Nephron (organoid): ENCODE results near the gene DIO2.

ENCODE experiments used
- H3K27ac Mint-ChIP-seq, 3 experiments: 2 replicates each; pipeline ENCODE4 v1.8.0; 2020; ENCODE audit warnings: mixed read lengths in 3 of 3, mild to moderate bottlenecking in 2 of 3, moderate library complexity in 1 of 3
- H3K27me3 Mint-ChIP-seq: 2 replicates; pipeline ENCODE4 v1.8.0; 2021; ENCODE audit warnings: low read depth, mild to moderate bottlenecking, moderate library complexity, mixed read lengths
- H3K36me3 Mint-ChIP-seq: 2 replicates; pipeline ENCODE4 v1.8.0; 2020; ENCODE audit warnings: low read depth, mixed read lengths
- H3K4me1 Mint-ChIP-seq: 2 replicates; pipeline ENCODE4 v1.8.0; 2020; ENCODE audit warnings: mixed read lengths
- H3K4me3 Mint-ChIP-seq, 3 experiments: 2 replicates each; pipeline ENCODE4 v1.8.0; 2020; ENCODE audit warnings: mild to moderate bottlenecking in 3 of 3, mixed read lengths in 3 of 3, moderate library complexity in 2 of 3
- H3K9me3 Mint-ChIP-seq: 2 replicates; pipeline ENCODE4 v1.8.0; 2020; ENCODE audit warnings: mixed read lengths
- TF ChIP-seq, protein P1 (sequence below), 3 experiments: fragments of 200-600 bp; sonication (generic); IDR thresholded peaks; one replicate each; pipeline ENCODE4 v1.5.0; 2021; ENCODE audit warnings: antibody characterized with exemption in 3 of 3; ENCODE audit not compliant: unreplicated experiment in 3 of 3

DIO2 gene

GRCh38 chr14:80200093-80200492, 11.2 kb downstream of the DIO2 start:
- Mint-ChIP-seq H3K4me1 (no peaks in the 10 kb centered on the region), H3K27ac (no peak overlapping the region), H3K4me3 (no peak overlapping the region), H3K27me3 (no peaks in the 10 kb centered on the region), H3K36me3 (no peaks in the 10 kb centered on the region), H3K9me3 (no peaks in the 10 kb centered on the region)
- TF ChIP-seq, protein P1, sequence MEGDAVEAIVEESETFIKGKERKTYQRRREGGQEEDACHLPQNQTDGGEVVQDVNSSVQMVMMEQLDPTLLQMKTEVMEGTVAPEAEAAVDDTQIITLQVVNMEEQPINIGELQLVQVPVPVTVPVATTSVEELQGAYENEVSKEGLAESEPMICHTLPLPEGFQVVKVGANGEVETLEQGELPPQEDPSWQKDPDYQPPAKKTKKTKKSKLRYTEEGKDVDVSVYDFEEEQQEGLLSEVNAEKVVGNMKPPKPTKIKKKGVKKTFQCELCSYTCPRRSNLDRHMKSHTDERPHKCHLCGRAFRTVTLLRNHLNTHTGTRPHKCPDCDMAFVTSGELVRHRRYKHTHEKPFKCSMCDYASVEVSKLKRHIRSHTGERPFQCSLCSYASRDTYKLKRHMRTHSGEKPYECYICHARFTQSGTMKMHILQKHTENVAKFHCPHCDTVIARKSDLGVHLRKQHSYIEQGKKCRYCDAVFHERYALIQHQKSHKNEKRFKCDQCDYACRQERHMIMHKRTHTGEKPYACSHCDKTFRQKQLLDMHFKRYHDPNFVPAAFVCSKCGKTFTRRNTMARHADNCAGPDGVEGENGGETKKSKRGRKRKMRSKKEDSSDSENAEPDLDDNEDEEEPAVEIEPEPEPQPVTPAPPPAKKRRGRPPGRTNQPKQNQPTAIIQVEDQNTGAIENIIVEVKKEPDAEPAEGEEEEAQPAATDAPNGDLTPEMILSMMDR (IDR thresholded peaks at IDR 0.05; ENCODE audit: unreplicated experiment in 3 of 3): no peak

DNA sequence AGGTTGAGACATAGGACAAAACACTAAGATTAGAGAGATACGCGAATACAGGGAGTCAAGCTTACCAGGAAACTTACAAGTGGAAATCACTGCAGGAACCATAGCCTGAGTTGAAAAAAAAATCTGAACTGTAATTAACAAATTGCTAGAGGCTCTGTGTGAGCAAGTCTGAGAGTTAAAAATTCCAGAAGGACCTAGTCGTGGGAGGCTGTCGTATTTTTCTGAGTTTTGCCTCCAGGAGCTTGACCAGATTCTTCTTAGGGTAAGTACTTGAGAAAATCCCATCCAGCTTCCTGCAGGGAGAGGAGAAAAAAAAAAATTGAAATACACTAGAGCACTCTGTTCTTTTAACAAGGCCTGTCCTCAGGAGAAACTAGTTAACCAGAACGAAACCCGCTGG, 22.7 kb downstream of the DIO2 start:
- no peaks in the 10 kb centered on the region for H3K4me1 Mint-ChIP-seq
- H3K4me3 Mint-ChIP-seq: no peak overlapping the region
- no peaks in the 10 kb centered on the region for H3K27me3 Mint-ChIP-seq
- TF ChIP-seq, protein P1 (IDR thresholded peaks at IDR 0.05; ENCODE audit: unreplicated experiment in 3 of 3): no peak
- H3K27ac Mint-ChIP-seq: no peak overlapping the region
- H3K9me3 Mint-ChIP-seq: no peaks in the 10 kb centered on the region
- no peaks in the 10 kb centered on the region for H3K36me3 Mint-ChIP-seq

GRCh38 chr14:80186301-80186800, 25.0 kb downstream of the DIO2 start:
- Mint-ChIP-seq H3K36me3 (no peaks in the 10 kb centered on the region), H3K4me1 (no peaks in the 10 kb centered on the region), H3K27ac (no peak overlapping the region), H3K27me3 (no peaks in the 10 kb centered on the region), H3K4me3 (no peak overlapping the region), H3K9me3 (peaks cover 3% of the 10 kb centered on the region)
- TF ChIP-seq, protein P1 (IDR thresholded peaks at IDR 0.05; ENCODE audit: unreplicated experiment in 3 of 3): no peak

- Mint-ChIP-seq H3K4me1 (no peaks in the 10 kb centered on the region), H3K9me3 (peaks cover 3% of the 10 kb centered on the region), H3K27ac (no peak overlapping the region), H3K36me3 (no peaks in the 10 kb centered on the region), H3K4me3 (no peak overlapping the region), H3K27me3 (no peaks in the 10 kb centered on the region)
- TF ChIP-seq, protein P1 (IDR thresholded peaks at IDR 0.05; ENCODE audit: unreplicated experiment in 3 of 3): no peak
Measured at GRCh38 chr14:80176893-80177292, 34.4 kb downstream of the DIO2 start.

DNA sequence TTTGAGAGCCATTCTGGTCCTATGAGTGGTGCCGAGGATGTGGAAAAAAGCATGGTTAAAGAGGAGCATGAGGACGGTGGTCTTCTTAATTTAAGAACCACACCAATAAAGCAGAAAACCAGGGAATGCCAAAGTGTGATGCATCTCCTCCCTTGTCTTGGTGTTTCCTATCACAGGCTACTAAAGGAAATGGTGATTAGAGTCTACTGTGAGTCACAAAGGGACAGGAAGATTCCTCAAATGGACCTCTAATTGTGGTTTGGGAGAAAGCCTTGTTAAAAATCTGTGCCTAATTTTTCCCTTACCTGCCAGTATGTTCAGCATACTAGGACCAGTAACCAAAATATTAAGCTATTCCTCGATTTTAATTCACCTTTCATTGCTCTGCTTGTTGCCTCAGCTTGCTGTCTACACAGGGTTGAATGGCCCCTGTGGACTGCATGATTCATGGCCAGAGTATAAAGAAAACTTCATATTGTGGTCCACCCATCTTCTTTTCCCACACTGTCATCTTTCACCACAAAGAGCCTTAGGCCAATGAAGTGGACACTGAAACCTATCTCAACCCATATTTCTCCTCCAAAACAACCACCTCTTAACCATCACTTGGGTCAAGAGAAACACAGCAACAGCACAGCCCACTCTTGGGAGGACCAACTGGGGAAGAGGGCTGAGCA, 38.8 kb downstream of the DIO2 start:
- Mint-ChIP-seq H3K36me3 (no peaks in the 10 kb centered on the region), H3K4me1 (no peaks in the 10 kb centered on the region), H3K27ac (no peak overlapping the region), H3K4me3 (no peak overlapping the region), H3K9me3 (no peaks in the 10 kb centered on the region), H3K27me3 (no peaks in the 10 kb centered on the region)
- TF ChIP-seq, protein P1 (IDR thresholded peaks at IDR 0.05; ENCODE audit: unreplicated experiment in 3 of 3): no peak
